H1 (cell line): ENCODE data around the gene CMIP.

Experiments used
- RFX5 ChIP-seq: IDR thresholded peaks from 2 replicates; pipeline ENCODE4 v1.6.1; 2011; ENCODE audit warnings: low read depth, low read length, improper control_type of control experiment, borderline replicate concordance
- SP4 ChIP-seq: IDR thresholded peaks from 2 replicates; pipeline ENCODE4 v1.6.1; 2012; ENCODE audit warnings: low read length, inconsistent platforms
- TEAD4 ChIP-seq: IDR thresholded peaks from 2 replicates; pipeline ENCODE4 v1.6.1; 2012; ENCODE audit warnings: low read depth, low read length, inconsistent platforms, mixed read lengths
- TF ChIP-seq, protein P1 (sequence below), 3 experiments: IDR thresholded peaks; 1 replicate in 2 of 3; 2 replicates in 1 of 3; pipeline versions ENCODE4 v1.5.1 to v1.6.1; 2011; ENCODE audit warnings: low read length in 3 of 3, mild to moderate bottlenecking in 3 of 3, inconsistent platforms in 2 of 3, low read depth in 1 of 3, moderate library complexity in 1 of 3; ENCODE audit not compliant: insufficient read depth in 1 of 3; ENCODE audit errors: control extremely low read depth in 1 of 3

- TF ChIP-seq TEAD4 (no peak), SP4 (no peak), RFX5 (no peak)
- TF ChIP-seq, protein P1, sequence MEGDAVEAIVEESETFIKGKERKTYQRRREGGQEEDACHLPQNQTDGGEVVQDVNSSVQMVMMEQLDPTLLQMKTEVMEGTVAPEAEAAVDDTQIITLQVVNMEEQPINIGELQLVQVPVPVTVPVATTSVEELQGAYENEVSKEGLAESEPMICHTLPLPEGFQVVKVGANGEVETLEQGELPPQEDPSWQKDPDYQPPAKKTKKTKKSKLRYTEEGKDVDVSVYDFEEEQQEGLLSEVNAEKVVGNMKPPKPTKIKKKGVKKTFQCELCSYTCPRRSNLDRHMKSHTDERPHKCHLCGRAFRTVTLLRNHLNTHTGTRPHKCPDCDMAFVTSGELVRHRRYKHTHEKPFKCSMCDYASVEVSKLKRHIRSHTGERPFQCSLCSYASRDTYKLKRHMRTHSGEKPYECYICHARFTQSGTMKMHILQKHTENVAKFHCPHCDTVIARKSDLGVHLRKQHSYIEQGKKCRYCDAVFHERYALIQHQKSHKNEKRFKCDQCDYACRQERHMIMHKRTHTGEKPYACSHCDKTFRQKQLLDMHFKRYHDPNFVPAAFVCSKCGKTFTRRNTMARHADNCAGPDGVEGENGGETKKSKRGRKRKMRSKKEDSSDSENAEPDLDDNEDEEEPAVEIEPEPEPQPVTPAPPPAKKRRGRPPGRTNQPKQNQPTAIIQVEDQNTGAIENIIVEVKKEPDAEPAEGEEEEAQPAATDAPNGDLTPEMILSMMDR (IDR thresholded peaks at IDR 0.05; ENCODE audit: control extremely low read depth in 1 of 3, insufficient read depth in 1 of 3, low read depth in 1 of 3, low read length in 3 of 3) = no peak
Measured at GRCh38 chr16:81573533-81574020, 129.0 kb downstream of the CMIP start.
